HUDEP-2 (cell line): ENCODE measurements around the gene COBL.
A peak's percentile ranks its signal among the peaks of the same experiment; 100 is the strongest.

ENCODE experiments used
- DNase-seq, 76 experiments: peaks; one replicate each; lab custom pipeline; 2025; ENCODE audit not compliant: unreplicated experiment in 76 of 76; lab: John Stamatoyannopoulos, UW

The COBL gene

DNA sequence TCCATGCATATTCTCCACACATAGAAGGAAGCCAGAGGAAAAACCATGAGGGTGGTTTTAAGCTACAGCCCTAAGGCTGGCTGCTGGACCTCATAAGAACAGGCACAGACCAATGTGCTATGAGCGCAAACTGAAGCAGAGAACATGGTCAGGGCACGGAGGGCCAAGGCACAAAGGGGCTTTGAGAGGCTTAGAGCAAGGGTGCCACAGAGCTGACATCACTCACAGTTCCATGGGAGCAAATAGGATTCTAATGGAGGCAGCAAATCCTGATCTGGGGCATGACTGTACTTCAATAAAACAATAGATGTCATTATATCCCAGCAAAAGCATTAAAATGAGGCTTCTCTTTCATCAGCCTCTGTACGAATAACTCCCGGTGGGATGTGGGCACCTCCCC, 162.4 kb downstream of the COBL start:
- no peak for DNase-seq

DNA sequence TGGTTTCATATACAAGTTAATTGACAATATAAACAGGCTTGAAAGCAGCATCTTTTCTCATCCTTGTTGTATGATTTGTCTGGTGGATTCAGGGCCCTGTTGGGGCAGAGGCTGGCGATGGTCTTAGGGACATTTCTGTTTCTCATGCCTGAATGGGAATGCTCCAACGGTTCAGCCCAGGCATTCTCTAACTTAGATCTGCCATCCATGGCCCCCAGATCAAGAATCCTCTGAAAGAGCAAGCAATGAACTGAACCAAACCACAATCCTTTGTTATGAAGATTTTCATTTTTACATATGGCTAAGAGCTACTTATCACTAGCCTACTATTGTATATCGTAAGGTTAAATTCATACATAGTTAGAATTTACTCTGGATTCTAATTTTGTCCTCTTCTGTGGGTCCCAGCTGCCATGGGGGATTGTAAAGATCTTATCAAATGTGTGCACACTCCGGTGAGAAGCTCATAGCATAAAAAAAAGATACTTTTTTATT, 163.9 kb downstream of the COBL start:
- no peak for DNase-seq

DNA sequence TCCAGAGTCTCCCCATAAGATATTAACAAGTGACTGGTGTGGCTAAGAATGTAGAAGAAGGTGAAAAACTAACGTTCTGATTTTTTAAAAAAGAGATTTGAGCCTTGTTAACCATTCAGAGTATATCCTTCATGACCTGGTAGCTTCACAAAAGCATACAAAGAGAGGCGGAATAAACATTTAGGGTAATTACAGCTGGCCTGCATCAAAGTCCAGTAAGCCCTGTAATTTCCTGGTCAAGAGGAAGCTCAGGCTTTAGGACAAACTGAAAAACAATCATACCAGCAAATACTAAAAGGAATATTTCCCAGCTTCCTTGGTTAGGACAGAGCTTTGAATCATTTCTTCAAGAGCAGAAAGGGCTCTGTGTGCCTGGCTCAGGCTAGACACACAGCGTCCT, 165.2 kb downstream of the COBL start:
- DNase-seq, result no peak

DNA sequence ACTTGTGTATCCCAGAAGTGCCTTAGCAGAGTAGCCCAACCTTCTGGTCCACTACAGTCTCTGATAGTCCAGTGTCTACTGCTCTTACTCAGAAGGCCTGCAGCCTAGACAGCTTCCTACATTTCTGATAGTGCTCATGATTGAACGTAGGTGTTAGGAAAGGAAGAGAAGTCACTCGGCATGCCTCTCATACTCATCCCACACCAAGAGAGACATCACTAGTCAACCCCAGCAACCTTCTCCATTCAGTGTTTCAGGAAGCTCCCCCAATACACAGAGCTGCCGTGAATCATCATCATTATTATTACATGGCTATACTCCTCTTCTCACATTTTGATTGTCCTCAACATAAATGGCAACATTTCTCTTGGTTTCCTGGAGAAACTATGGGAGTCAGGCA, 166.4 kb downstream of the COBL start:
- no peak for DNase-seq

DNA sequence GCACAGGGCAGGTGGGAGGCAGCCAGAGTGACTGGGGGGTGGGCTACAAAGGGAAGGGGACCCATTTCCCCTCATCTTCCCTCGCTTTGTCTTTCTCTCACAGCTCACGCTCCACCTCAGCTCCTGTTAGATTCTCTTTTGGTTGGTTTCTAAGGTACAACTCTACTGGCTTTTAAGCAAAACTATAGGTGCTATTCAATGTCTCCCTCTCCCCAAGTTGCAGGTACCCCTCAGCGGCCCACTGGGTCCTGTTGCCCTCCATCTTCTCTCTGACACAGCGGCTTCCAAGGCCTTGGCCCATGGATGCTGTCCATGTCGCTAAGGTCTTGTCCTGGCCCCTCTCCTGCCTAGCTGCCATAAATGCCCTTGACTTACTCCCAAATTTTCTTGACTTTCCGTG, 168.4 kb downstream of the COBL start:
- DNase-seq, result no peak

DNA sequence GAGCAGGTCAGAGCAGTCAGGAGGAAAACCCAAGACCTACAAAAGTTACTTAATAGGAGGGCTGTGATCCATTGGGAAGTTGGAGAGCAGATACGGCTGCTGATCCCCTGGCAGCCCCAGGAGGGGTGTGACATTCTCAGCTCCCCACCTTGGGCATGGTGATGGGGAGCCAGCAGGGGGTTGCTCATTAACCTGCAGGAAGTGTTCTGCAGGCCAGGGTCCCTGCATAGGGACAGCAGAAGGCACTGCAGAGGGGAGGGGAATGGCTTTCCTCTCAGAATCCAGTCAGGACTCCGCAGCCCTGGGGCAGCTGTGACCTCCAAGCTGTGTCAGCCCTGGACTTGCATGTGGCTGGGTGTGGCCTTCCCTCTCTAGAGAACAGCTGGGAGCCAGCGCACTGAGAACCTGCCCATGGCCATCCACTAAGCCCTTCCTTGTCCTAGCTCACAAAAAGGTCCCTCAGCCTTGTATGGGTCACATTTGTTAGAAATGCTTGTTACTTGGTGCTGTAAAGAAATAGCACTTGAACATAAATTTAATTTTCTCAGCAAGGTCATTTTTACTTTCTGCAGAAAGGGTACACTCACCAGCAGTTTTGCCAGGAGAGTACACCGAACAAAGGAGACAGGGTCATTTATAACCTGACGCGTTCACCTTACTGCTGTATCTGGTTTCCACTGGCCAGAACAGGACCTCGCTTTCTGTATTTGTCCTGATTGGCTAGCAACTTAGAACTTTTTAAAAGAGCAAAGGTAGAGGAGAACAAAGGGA, 169.6 kb downstream of the COBL start:
- DNase-seq, result no peak

DNA sequence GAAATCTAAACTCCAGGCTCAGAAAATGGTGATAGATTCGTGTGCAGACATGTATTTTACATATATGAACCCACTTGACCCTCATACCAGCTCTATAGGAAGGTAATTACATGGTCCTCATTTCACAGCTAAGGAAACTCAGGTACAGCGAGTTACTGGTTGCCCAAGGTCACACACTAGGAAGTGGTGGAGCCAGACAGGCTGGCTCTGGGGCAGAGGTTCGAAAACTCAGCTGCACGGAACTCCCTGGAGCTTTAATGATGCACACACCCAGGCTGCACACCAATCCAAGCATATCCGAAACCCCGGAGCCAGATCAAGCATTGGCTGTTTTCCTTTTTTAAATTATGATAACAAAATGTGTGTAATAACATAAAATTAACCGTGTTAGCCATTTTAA, 172.4 kb downstream of the COBL start:
- no peak for DNase-seq

DNA sequence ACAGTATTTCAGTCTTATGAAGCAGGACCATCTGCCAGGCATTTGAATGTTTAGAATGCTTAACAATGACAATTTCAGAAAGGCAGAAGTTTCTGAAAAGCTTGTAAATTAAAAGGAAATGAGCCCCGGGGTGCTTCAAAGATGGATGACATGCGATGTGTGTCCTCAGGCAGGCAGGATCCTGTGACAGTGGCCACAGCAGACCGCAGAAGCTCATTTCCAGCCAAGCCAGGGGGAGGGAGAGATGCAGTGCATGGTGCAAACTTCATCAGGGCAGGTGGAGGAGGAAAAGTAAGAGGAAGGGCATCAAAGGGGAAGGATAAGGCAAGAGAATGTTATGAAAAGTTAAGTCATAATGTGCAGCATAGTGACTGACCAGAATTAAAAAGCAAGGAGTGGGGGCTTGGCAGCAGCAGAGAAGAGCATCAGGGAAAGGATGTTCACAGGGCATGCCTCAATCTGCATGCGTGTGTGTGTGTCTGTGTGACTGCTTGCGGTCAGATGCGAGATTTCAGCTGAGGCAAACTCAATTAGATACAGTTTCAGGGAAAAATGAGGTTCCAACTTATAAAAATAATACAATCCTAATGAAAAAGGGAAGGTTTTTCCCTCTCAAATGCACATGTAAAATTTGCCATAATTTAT, 173.7 kb downstream of the COBL start:
- no peak for DNase-seq

DNA sequence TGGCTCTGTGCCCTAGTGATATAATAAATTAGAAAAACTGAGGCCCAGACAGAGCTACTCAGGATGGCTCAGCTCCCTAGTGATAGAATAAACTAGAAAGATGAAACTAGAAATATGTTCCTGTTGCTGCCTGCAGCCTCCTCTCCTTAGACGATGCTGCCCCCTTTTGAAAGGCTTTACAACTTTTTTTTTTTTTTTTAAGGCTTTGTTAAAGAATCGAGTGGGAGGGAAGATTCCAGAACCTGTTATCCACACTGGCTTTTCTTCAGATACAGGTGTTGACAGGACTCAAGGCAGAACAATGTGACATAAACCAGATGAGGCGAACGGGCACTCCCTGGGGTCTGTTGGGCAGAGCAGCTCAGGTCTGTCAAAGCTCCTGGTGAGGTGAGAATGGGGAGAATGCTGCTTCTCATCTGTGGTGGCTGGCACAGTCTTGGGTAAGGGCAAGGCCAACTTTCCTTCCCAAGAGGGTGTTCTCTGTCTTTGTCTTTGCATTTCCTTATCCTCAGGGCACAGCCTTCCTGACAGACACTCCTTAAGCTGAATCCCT, 175.1 kb downstream of the COBL start:
- DNase-seq, result peak in 7 of 76 experiments; percentile 4 to 33 (median 9)

DNA sequence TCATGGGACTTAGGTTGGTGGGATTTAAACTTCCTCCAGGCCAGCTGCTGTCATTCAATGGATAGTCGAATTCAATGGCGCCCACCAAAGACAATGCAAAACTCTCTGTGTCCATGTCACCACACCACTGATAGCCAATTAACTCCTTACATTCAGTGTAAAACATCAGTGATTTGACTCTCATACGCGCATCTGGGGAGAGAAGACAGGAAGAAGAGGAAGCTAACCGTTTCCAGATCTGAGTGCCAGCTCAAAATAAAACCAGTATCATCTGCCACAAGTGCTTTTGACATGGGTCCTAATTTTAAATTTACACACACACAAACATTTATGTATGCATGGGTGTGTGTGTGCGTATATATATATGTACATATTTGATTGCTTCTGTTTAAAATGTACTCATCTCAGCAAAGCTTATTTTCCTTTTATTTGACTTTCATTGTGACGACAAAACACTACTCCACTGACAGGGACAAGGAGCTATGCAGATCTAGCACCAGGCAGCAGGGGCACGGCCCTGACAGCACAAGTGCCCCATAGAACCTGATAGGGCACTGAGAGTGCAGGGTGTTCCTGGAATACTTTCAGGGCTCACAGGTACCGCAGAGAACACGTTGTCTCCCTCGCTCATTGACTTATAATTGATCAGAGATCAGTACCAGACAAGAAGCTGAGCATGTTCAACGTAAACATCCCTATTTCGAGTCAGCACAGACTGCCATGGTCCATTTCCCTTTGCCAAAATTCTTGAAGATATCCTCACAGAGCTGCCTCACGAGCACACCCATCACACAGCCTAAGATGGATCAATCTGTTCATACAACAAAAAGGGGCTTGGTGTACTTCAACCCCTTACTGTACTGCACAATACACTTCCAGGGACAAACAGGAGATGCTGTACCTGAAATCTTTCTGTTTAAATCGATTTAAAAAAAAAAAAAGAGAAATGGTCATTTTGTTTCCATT, 176.1 kb downstream of the COBL start:
- no peak for DNase-seq

DNA sequence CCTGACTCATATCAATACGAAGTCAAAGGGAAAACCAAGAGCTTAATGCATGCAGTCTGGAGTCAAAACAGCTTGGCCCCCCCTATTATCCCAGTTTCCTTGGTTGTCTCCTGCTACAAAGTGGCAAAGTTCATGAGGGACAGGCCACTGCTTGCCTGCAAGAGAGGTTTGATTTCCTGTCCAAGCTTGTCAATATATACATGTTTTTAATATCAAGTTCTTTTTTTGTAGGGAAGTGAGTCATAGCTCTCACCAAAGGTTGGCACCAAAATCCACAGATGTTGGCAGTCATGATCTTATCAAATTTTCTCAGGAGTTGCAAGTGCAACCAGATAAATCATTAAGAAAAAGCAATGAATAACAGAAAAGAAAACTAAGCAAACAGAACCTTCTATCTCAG, 176.8 kb downstream of the COBL start:
- DNase-seq, result peak in 30 of 76 experiments; percentile 4 to 71 (median 28)

DNA sequence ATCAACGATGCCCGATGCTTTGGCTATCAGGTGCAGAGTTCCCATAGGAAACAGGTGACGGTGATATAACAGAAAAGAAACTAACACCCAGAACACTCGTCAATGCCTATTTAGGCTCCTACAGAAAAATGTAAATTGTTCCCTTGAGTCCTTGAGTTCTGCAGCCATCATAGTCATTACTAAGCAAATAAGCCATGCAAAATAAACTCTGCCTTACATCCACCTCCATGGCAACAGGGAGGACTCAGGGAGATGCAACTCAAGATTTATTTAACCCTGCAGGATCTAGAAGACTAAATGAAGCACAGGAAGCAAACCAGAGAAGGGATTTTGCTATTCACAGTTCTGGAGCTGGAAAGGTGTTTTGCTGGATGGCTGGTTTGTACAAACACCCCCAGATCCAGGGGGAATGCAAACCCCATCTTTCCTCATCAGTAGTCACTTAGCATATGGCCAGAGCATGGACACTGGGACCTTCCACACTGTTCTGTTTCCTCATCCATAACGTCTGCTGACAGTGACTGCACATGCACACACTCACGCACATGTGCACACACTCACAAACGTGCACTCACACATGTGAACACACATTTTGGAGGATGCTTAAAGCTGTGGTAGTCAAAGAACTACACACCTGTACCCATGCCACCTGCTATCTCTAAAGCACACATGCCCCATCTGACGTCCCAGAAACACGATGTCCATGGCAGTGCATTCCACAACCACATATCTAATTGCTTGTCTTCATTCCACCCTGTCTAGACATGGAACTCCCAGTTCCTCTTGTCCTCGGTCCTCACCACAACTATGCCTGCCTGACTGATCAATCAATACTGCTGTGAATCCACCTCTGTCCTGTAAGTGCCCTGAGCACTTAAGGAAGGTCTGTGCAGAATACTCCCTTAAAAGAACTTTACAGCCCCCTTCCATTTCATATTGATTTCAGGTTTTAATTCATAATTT, 178.2 kb downstream of the COBL start:
- DNase-seq, result no peak

DNA sequence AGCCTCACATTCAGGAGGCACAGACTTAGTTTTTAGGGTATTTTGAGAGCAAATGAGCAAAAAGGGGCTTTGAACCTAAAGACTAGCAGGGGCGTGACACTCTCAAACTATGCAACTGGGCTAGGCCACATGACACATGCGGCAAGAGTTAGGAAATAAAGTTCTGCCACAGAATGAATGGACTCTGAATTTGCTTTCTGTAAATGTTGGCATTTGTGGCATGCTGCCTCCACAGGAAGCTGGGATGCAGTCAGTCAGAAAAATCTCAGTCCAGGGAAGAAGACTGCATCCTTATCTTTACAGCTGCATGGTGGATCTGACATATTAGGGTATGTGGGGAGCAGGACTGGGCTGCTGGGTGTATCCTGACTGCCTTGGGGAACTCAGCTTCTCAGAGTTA, 181.0 kb downstream of the COBL start:
- no peak for DNase-seq

DNA sequence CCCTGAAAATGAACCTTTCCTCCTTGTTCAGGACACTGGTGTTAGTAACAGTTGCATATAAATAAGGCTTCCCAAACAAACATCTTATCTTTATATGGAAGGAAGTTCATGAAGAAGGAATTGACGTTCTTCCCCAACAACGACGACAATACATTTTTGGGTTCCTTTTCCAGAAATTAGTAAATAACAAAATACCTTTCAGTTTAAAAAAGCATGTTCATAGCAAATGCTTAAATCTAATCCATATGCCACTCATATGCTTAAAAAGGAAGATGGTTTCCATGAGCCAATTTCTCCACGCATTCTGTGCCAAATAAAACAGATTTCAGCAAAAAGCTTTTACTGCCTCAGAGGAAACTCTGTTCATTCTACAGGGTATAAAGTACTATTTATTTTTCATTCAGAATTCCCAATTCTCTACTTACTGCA, 182.6 kb downstream of the COBL start:
- DNase-seq, result no peak

DNA sequence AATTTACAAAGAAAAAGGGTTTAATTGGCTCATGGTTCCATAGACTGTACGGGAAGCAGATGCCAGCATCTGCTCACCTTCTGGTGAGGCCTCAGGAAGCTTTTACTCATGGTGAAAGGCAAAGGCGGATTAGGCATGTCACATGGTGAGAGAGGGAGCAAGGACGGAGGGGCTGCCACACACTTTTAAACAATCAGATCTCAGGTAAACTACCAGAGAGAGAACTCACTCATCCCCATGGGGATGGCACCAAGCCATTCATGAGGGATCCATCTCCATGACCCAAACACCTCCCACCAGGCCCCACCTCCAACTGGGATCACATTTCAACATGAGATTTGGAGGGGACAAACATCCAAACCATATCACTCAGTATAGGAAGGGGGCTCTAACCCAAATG, 183.9 kb downstream of the COBL start:
- no peak for DNase-seq

DNA sequence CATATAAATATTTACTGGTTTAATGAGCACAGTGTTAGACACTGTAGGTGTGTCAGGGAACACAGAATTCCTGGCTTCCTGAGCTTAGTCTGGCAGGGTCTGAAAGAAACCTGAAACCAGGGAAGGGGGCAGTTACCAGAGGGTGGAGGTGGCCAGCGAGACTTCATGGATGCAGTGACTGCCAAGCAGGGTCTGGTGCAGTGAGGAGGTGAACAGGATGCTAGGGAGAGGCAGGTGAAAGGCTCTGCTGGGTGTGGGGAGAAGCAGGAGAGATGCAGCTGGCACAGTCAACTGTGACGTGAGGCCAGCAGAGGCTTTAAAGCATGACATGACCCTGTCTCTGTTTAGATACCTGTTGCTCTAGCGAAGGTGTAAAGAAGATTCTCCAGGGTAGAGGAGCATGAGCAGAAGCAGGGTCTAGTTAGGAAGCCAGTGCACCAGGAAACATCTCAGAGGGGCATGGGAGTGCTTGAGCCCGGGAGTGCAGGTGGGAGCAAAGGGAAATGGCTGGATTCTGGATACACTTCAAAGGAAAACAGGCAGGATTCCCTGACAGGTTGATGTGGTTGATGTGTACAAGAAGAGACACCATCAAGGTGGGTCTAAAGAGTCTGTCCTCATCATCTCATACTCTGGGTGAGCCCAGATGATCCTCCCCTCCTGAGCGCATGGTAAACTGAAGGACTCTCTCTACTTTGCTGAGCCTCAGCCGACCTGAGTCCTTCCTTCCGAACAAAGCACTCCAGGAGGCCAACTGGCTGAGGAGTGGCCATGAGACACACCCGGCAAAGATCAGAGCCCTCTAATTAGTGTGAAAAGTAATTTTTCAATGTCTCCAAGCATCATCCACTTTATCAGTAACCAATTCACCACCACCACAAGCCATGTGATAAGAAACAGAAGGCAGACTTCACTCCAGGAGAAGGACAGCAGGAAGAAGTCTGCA, 186.8 kb downstream of the COBL start:
- DNase-seq, result no peak

DNA sequence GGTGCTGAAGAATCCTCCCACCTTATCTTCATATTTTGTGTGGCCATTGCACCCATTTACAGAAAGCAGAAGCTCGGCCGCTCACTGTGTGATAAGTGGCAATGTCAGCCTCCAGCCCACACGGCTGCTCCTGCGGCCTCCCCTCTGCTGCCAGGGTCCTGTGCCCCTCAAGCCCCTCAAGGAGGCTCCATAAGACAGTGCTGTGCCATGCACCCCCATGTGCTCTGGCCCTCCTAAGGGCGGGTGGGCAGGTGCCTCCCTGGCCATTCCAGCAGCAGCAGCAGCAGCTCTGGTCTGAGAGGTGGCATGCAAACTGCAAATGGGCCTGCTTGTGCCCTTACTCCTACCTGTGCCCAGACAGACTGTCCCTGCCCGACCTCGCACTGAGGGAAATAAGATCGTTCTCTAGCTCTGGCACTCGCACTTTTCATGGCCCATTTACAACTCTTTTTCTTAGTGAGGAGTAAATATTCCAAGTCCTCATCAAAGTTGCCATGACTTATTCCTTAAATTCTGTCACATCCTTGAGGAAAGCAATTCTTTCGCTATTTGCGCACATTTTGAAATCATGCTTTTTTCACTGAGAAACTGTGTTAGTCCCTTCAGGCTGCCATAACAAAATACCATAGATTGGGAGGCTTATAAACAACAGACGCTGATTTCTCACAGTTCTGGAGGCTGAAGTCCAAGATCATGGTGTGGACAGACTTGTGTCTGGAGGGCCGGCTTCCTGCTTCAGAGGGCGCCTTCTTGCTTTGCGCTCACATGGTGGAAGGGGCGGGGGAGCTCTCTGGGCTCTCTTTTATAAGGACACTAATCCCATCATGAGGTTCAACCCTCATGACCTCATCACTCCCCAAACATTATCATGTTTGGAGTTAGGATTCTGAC, 187.8 kb downstream of the COBL start:
- no peak for DNase-seq

DNA sequence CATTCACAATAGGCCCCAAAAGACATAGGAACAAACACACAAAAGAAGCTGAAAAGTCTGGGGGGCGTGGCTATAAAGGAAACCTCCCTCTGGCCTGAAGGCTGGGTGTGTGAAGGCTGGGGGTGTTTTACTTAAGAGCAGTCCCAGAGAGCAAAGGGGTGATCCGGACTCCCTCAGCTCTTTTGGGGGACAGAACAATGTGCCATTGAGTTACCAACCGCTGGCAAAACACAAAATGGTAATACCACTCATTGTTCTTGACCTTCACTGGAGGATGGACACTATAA, 189.0 kb downstream of the COBL start:
- DNase-seq, result no peak
